Ishikawa (cell line): Measurements from ENCODE around the gene PTPN6.

Experiments used
- CEBPB ChIP-seq: IDR thresholded peaks from 2 replicates; pipeline ENCODE4 v1.6.1; 2012
- EP300 ChIP-seq: IDR thresholded peaks from 2 replicates; pipeline ENCODE4 v1.6.1; 2012; ENCODE audit warnings: borderline replicate concordance

DNA sequence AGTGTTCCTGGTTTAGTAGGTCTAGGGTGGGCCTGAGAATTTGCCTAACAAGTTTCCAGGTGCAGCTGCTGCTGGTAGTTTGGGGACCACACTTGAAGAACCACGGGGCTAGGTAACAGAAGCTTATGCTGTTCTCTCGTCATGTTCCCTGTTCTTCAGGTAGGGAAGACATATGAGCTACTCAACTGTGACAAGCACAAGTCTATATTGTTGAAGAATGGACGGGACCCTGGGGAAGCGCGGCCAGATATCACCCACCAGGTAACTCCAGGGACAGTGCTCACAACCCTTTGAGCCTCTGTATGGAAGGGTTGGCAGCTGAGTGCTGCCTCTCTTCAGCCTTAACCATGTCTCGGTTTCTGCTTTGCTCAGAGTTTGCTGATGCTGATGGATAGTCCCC, 23.0 kb downstream of the PTPN6 start:
- no peak for TF ChIP-seq CEBPB
- TF ChIP-seq EP300, result no peak
